ENCODE measurements around the gene KCNK10.

- no peak for TF ChIP-seq CTCF (IDR thresholded peaks at IDR 0.05; ENCODE audit: insufficient read depth, low read length, poor library complexity, severe bottlenecking)
- no peak for TF ChIP-seq EZH2phosphoT487 (conservative IDR thresholded peaks at IDR 0.05; ENCODE audit: low read length)
Measured at GRCh38 chr14:88269806-88270420, 53.2 kb downstream of the KCNK10 start.
